Measurements from ENCODE around the gene CABP4.
"Not testable (repeated sequence)": the region's sequence is repeated elsewhere in the genome, so short reads cannot be mapped to it uniquely, and the experiment has no call there.

The CABP4 gene

DNA sequence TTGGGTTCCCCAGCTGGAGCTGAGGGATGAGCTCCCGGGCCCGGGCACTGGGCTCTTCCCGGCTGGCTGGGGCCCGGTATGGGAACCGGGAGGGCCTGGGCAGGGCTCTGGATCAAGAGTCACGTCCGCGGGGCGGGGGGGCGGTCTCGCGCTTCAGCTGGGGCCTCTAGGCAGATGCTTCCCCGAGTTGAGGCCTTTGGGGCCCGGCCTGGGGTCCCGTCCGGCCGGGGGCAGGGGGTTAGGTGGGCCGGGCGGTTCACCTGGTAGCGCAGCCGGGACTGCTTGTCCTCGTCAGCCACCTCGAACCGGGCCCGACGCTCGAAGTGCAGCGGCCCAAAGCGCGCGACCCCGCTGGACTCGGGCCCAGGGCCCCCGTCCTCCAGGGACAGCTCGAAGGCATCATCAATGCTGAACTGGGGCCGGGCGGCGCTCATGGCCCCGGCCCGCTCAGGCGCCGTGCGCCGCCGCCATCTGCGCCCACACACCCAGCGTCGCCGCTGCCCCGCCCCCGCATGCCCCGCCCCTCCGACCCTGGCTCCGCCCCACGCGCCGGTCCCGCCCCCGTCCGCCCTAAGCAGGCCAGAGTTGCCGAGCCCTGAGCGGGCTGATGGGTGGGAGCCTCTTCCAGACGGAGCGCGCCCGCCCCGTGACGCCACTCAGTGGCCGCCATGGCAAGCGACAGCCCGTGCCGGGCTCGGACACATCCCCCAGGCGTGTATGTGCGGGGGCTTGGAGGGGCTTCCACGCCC, 13.8 kb downstream of the CABP4 start, which contains the start of gene TMEM134:
TSS of gene TMEM134 (minus strand) at position 493 of the 749 bp plus-strand sequence. CDS start at position 434, 59 bp downstream.
- in situ Hi-C loops (cut with MboI; ENCODE audit: low pct_unique_long_range_greater_than_20kb, low sequenced_read_pairs), result no loop called here
- DNase-seq, result peak; percentile 83

DNA sequence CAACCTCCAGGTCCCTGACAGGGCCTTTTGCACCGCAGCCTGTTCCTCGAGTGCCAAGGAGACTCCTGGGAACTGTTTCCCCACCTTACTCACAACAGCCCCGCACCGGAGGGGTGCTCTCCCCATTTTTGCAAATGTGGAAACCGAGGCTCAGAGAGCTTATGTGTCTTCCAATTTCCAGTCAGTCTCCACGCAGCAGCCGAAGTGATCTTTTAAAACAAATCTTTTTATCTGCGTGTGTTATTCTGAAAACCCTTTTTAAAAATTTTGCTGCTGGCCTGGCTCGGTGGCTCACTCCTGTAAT, 14.3 kb downstream of the CABP4 start:
- DNase-seq, result no peak
- in situ Hi-C loops (cut with MboI; ENCODE audit: low pct_unique_long_range_greater_than_20kb, low sequenced_read_pairs), result no loop called here

DNA sequence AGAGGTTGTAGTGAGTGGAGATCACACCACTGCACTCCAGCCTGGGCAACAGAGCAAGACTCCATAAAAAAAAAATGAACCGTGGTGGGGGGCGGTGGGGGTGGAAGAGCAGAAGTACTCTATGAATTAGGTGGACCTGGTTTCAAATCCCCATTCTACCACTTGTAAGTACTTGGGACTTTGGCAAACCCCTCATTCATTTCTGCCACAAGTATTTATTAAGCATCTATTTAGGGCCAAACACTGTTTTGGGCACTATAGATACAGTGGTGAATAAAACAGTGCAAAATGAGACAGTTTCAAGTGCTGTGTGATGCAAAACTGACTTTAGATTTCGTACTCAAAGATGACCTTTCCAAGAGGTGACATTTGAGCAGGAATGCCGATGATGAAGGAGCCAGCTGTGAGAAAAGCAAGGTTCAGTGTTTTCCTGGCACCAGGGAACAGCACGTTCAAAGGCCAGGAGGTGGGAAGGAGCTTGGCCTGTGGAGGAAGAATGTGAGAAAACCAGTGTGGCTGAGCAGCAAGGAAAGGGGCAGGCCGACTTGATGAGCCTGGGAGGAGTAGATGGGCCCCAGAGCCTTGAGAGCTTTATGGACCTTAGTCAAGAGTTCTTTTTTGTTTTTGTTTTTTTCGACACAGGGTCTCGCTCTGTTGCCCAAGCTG, 15.3 kb downstream of the CABP4 start:
- DNase-seq, result no peak
- in situ Hi-C loops (cut with MboI; ENCODE audit: low pct_unique_long_range_greater_than_20kb, low sequenced_read_pairs), result no loop called here

DNA sequence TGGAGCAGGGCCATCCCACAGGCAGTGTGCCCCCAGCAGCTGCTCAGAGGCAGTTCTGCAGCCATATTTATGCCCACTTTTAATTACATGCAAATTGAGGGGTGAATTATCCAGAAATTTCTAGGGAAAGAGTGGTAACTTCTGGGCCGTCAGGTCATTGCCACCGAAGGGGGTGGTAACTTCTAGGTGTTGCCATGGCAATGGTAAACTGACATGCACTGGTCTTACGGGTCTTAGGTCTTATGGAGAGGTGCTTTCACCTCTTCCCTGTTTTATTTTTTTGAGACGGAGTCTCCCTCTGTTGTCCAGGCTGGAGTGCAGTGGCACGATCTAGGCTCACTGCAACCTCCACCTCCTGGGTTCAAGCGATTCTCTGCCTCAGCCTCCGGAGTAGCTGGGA, 17.7 kb downstream of the CABP4 start:
- in situ Hi-C loops (cut with MboI; ENCODE audit: low pct_unique_long_range_greater_than_20kb, low sequenced_read_pairs), result no loop called here

DNA sequence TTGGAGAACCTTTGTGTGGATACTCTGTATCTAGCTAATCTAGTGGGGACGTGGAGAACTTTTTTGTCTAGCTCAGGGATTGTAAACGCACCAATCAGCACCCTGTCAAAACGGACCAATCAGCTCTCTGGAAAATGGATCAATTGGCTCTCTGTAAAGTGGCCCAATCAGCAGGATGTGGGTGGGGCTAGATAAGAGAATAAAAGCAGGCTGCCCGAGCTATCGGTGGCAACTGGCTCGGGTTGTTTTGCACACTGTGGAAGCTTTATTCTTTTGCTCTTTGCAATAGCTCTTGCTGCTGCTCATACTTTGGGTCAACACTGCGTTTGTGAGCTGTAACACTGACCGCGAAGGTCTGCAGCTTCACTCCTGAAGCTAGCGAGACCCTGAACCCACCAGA, 21.5 kb downstream of the CABP4 start:
- DNase-seq; in situ Hi-C loops (cut with MboI; ENCODE audit: low pct_unique_long_range_greater_than_20kb, low sequenced_read_pairs): not testable (repeated sequence)

More for the DNA sequence above, 17.7 kb downstream of the CABP4 start:
- DNase-seq, result no peak

DNA sequence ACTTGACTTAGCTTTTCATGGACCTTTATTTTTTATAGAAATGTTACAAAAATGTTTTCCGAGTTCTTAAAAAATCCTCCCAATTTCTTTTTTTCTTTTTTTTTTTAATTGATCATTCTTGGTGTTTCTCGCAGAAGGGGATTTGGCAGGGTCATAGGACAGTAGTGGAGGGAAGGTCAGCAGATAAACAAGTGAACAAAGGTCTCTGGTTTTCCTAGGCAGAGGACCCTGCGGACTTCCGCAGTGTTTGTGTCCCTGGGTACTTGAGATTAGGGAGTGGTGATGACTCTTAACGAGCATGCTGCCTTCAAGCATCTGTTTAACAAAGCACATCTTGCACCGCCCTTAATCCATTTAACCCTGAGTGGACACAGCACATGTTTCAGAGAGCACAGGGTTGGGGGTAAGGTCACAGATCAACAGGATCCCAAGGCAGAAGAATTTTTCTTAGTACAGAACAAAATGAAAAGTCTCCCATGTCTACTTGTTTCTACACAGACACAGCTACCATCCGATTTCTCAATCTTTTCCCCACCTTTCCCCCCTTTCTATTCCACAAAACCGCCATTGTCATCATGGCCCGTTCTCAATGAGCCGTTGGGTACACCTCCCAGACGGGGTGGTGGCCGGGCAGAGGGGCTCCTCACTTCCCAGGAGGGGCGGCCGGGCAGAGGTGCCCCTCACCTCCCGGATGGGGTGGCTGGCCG, 22.3 kb downstream of the CABP4 start:
- DNase-seq; in situ Hi-C loops (cut with MboI; ENCODE audit: low pct_unique_long_range_greater_than_20kb, low sequenced_read_pairs): not testable (repeated sequence)

DNA sequence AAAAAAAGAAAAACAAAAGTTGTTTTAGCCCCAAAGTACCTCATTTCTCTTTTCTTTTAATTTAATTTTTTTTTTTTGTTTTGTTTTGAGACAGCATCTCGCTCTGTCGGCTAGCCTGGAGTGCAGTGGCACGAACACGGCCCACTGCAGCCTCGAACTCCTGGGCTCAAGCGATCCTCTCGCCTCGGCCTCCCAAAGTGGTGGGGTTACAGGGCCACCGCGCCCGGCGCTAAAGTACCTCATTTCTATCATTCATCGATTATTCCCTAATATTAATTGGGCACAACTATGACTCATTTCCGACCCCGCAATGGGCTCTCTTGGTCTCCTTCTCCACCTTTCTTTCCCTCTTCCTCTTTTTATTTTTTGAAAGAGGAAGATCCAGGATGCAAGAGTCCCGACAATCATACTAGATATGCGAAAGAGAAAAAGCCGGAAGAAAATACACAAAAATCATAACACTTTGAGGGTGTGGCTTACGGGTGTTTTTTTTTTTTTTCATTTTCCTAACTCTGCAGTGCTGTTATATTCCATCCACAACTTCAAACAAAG, 27.2 kb downstream of the CABP4 start:
- no peak for DNase-seq
- in situ Hi-C loops (cut with MboI; ENCODE audit: low pct_unique_long_range_greater_than_20kb, low sequenced_read_pairs), result no loop called here

DNA sequence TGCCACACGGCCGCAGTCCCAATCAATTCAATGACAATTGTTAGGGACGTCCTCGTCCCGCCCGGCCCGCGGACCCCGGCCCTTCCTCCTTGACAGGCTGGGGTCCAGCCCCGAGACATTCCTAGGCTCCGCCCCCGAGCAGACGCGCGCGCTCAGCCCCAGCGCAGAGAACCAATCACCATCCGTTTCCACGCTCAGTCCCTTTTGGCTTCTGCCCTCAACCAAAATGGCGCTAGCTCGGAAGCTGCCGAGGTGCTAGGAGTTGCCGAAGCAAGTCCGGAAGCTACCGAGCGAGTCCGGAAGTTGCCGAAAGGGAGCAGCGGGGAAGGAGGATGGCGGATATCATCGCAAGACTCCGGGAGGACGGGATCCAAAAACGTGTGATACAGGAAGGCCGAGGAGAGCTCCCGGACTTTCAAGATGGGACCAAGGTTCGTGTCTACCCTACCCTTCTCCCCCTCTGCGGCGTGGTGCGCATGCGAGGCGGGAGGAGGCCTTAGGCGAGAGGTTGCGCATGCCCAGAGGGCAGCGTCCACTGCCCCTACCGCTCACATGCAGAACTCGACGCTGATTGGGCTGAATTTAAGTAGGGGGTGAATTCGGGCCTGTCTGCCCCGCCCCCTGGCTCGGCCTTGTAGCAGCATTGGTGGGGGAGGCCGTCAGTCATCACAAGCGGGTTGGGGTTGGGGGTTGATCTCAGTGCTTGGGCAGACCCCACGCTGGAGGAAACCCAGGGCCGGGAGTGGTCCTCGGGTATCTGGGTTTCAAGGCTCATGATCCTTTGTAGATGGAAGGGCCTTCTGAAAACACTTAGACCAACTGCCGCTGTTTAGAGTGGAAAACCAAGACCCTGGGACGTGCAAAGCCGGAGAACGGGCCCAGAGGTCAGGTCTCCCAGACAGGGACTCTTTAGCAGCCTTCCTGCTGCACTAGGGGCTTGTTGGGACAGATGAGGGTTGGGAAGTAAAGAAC, 28.0 kb downstream of the CABP4 start, which contains the start of gene AIP:
TSS of gene AIP (plus strand) at position 200 of the 972 bp plus-strand sequence. CDS start at position 333, 133 bp downstream.
- in situ Hi-C loops (cut with MboI; ENCODE audit: low pct_unique_long_range_greater_than_20kb, low sequenced_read_pairs), result no loop called here
- DNase-seq, result peak; percentile 98

DNA sequence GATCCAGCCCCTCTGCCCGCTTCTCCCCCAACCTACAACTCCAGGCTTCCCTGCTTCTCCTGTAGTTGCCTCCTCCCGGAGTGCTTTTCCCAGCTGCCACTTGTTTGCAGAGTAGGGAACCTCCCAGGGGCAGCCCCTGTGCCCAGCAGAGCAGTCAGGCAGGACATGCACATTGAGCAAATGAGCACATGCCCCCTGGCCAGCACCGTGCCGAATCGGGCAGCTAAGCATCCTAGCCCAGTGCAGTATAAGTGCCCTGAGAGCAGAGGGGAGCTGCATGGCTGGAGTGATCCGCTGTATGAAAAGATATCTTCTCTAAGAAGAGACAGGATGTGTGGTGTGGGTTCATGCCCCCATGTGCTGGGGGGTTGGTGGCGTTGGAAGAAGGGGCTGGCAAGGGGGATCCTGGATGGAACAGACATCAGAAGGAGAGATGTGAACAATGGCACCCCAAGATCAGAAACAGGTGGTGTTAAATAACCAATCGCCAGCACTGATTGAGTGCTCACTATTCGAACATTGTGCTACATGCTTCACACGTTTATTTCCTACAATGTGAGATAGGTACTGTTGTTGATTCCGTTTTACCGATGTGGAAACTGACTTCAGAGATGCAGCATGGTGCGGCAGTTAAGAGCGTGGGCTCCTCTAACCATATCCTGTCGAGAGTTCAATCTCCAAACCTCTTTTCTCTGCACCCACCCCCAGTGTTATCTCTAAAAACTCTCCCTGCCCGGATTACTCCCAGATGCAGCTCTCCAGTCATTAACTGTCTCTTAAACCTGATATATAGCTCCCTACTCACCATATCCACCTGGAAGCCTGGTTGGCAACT, 28.9 kb downstream of the CABP4 start:
- DNase-seq, result no peak
- in situ Hi-C loops (cut with MboI; ENCODE audit: low pct_unique_long_range_greater_than_20kb, low sequenced_read_pairs), result no loop called here

DNA sequence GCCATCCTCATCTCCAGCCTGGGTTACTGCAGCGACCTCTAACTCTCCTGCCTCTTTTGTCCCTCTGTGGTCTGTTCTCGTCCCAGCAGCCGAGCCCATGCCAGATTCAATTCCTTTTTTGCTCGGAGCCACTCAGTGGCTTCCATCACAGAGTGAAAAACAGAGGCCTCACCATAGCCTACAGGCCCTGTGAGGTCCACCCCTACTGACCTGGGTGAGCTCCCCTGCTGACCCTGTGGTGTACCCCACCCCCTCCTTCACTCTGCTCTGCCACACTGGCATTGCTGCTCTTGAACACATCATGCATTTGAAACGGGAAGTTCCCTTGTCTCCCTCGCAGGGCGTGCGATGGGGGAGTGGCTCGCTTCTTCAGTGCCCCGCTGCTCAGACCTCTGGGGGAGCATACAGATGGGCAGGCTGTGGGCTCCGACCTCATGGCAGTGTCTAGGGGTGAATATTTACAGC, 29.7 kb downstream of the CABP4 start:
- peak; percentile 83 for DNase-seq
- in situ Hi-C loops (cut with MboI; ENCODE audit: low pct_unique_long_range_greater_than_20kb, low sequenced_read_pairs), result no loop called here

DNA sequence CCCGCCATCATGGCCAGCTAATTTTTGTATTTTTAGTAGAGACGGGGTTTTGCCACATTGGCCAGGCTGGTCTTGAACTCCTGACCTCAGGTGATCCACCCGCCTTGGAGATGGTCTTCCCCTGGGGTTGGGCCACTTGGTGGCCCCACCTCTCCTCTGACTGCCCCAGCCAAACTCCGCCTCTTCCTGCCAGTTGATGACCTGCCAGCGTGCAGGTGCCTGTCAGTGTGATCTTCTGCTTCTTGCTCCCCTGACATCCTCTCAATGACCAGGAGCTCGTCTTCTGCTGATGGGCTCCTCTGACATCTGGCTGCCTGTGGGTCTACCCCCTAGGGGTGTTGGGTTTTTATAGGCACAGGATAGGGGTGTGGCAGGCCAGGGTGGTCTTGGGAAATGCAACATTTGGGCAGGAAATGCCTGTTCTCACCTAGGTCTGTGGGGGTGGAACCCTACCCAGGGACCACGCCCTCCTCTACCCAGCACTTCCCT, 30.8 kb downstream of the CABP4 start:
- DNase-seq; in situ Hi-C loops (cut with MboI; ENCODE audit: low pct_unique_long_range_greater_than_20kb, low sequenced_read_pairs): not testable (repeated sequence)

DNA sequence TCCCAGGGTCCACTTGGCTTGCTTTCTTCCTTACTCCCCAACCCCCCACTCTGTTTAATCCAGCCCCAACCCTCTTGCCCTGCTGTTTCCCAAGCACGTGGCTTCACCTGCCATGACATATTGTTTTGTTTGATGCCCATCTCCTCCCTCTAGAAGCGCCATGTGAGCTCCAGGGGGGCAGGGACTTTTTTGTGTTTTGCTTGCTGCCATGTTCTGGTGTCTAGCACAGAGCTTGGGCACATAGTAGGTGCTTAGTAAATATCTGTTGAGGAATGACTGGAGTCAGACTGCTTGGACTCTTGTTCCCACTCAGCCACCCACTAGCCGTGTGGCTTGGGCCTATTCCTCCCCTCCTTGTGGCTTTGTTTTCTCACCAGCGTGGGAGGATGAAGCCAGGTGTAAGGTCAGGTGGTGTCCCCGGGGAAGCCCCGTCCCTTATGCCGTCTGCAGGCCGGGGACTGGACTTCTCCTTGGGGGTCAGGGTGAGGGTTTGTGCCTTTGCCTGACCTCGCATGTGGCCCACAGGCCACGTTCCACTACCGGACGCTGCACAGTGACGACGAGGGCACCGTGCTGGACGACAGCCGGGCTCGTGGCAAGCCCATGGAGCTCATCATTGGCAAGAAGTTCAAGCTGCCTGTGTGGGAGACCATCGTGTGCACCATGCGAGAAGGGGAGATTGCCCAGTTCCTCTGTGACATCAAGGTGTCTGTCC, 31.5 kb downstream of the CABP4 start:
- in situ Hi-C loops (cut with MboI; ENCODE audit: low pct_unique_long_range_greater_than_20kb, low sequenced_read_pairs), result no loop called here
- DNase-seq, result no peak

DNA sequence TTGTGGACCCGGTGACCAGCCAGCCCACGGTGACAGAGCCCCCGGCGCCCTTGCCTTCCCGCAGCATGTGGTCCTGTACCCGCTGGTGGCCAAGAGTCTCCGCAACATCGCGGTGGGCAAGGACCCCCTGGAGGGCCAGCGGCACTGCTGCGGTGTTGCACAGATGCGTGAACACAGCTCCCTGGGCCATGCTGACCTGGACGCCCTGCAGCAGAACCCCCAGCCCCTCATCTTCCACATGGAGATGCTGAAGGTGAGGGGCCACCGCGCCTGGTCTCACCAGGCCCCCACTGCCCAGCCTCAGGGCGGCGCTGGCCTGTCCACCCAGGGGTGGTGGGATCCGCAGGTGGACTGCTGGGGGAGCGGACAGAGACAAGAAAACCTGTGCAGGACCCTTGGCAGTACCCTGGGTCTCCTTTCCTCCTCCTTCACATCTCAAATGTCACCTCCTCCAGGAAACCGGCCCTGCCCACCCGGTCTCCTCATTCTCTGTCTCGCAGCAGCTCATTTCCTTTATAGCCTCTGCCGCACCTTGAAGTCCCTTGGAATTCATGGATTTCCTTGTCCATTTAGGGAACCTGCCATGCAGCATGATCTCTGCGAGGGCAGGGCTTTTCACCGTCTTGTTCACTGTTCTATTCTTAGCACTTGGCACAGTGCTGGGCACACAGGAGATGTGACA, 34.2 kb downstream of the CABP4 start:
- no peak for DNase-seq

DNA sequence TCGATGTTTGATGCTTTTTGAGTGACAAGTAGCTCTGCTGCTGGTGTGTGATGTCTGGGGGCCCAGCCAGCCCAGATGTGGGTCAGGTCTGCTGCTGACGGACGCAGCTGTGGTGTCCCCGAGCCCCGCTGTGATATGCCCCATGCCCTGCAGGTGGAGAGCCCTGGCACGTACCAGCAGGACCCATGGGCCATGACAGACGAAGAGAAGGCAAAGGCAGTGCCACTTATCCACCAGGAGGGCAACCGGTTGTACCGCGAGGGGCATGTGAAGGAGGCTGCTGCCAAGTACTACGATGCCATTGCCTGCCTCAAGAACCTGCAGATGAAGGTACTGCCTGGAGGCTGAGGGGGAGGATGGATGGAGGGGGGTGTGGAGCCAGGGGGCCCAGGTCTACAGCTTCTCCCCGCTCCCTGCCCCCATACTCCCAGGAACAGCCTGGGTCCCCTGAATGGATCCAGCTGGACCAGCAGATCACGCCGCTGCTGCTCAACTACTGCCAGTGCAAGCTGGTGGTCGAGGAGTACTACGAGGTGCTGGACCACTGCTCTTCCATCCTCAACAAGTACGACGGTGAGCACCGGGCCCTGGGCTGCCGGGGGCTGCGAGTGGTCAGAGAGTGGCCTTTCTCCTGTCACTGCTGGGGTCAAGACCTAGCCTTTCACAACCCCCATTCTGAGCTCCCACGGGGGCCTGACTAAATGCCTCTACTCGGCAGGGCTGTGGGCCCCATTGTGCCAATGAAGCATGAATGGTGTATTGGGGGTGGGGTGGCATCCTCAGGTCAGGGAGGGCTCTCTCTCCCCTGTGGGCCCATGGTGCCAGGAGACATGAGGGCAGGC, 35.0 kb downstream of the CABP4 start:
- in situ Hi-C loops (cut with MboI; ENCODE audit: low pct_unique_long_range_greater_than_20kb, low sequenced_read_pairs), result no loop called here
- DNase-seq, result no peak

More for the DNA sequence above, 34.2 kb downstream of the CABP4 start:
- in situ Hi-C loops (cut with MboI; ENCODE audit: low pct_unique_long_range_greater_than_20kb, low sequenced_read_pairs), result no loop called here

DNA sequence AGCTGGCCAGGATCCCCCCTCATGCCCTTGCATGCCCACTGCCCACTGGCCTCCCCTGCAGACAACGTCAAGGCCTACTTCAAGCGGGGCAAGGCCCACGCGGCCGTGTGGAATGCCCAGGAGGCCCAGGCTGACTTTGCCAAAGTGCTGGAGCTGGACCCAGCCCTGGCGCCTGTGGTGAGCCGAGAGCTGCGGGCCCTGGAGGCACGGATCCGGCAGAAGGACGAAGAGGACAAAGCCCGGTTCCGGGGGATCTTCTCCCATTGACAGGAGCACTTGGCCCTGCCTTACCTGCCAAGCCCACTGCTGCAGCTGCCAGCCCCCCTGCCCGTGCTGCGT, 35.5 kb downstream of the CABP4 start:
- in situ Hi-C loops (cut with MboI; ENCODE audit: low pct_unique_long_range_greater_than_20kb, low sequenced_read_pairs), result no loop called here
- no peak for DNase-seq

Measured in KBM-7 (cell line).